ENCODE results near the gene SUCLG2. TPM values are rescaled to one million over a fixed set of nuclear protein-coding genes. Genes with fewer than 3 reads are reported as not detected.

Gene SUCLG2
- total and polyA plus RNA-seq, 7 donors = 63.7 to 102 (median 90.5) TPM

DNA sequence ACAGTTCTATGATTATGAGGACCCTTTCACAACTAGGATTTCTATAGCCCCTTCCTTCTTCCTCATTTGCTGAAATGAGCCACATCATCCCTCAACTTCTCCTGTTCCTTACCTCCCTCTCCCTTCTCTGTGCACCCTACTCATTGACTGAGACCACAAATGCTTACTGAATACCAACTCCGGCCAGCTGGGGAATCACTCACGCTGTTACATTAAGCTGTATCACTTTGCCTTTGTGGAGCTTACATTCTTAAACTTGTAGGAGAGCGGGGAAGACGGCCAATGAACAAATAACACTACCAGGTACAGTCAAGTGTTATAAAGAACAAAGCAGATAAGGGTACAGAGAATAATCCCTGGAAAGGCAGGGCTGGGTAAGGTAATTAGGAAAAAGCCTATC, 5.7 kb downstream of the SUCLG2 start:
- no peaks in the 10 kb centered on the region for H3K36me3 ChIP-seq (ENCODE audit: insufficient read depth in 1 of 2, low read depth in 1 of 2)
- H3K27me3 ChIP-seq (ENCODE audit: insufficient read depth in 3 of 3, low read length in 2 of 3) = no peaks in the 10 kb centered on the region
- WGBS, 3 donors = 60 to 85% (median 80%) methylated on average over 4 of the region's 4 CpGs
- intact Hi-C loops (cut with DNase I) = loop anchor here in 1 of 2 donors (5.0 kb wide), 1 partner anchor 631 kb away; no protein-coding TSS in a partner anchor
- DNase-seq (no peak), ATAC-seq (peak in 3 of 4 donors; percentile 22 to 44 (median 37))
- H3K9me3 ChIP-seq = no peaks in the 10 kb centered on the region
- H3K4me1 ChIP-seq = peaks cover 47% of the 10 kb centered on the region
- H3K27ac ChIP-seq = no peak overlapping the region
- TF ChIP-seq, protein P1, sequence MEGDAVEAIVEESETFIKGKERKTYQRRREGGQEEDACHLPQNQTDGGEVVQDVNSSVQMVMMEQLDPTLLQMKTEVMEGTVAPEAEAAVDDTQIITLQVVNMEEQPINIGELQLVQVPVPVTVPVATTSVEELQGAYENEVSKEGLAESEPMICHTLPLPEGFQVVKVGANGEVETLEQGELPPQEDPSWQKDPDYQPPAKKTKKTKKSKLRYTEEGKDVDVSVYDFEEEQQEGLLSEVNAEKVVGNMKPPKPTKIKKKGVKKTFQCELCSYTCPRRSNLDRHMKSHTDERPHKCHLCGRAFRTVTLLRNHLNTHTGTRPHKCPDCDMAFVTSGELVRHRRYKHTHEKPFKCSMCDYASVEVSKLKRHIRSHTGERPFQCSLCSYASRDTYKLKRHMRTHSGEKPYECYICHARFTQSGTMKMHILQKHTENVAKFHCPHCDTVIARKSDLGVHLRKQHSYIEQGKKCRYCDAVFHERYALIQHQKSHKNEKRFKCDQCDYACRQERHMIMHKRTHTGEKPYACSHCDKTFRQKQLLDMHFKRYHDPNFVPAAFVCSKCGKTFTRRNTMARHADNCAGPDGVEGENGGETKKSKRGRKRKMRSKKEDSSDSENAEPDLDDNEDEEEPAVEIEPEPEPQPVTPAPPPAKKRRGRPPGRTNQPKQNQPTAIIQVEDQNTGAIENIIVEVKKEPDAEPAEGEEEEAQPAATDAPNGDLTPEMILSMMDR (IDR thresholded peaks at IDR 0.05) = no peak
- no peak overlapping the region for H3K4me3 ChIP-seq

DNA sequence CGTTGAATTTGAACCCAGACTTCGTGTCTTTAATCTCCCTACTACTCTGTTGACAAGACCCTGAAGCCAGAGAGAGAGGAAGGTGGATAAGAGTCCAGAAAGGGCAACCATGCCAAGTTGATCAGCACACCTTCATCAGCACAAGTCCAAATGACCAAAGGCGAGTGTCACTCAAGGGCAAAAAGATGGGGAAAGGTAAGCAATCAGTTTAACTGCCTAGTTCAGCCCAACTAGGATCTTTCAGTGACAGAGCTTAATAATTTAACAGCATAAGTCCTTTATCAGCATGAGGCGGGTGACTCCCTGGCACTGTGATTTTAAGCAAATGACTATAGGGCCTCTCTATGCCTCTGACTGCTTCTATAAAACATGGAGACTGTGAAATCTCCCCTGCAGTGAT, 6.2 kb downstream of the SUCLG2 start:
- 96 to 99% (median 97%) methylated on average over 4 of the region's 4 CpGs for WGBS, 3 donors
- Histone ChIP-seq H3K9me3 (no peaks in the 10 kb centered on the region), H3K4me1 (peaks cover 45% of the 10 kb centered on the region), H3K36me3 (ENCODE audit: insufficient read depth in 1 of 2, low read depth in 1 of 2) (no peaks in the 10 kb centered on the region), H3K27me3 (ENCODE audit: insufficient read depth in 3 of 3, low read length in 2 of 3) (no peaks in the 10 kb centered on the region), H3K27ac (no peak overlapping the region), H3K4me3 (no peak overlapping the region)
- ATAC-seq = no peak
- TF ChIP-seq, protein P1 (IDR thresholded peaks at IDR 0.05) = no peak
- no peak for DNase-seq
- intact Hi-C loops (cut with DNase I) = loop anchor here in 1 of 2 donors (5.0 kb wide), 1 partner anchor 631 kb away; no protein-coding TSS in a partner anchor

DNA sequence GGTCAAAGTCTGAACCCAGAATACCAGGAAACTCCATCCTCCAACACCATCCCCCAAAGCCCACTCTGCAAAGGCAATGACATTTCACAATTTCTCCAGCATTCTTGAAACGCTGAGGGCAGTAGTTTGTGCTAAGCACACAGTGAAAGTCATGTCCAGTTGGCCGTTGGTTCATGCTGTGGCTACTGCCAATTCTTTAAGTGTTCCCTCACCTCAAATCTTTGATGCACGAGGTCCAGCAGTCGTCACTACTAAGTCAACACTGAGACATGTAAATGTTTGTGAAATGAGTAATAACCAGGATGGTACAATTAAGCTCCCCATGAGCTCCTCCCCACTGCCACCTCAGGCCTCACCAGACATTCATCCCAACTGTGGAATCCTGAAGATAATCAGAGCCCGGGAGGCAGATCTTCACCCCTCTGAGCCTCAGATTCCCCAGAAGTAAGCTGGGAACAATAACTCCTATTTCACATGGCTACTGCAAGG, 7.0 kb downstream of the SUCLG2 start:
- H3K27me3 ChIP-seq (ENCODE audit: insufficient read depth in 3 of 3, low read length in 2 of 3) = no peaks in the 10 kb centered on the region
- 57 to 66% (median 59%) methylated on average over 5 of the region's 5 CpGs for WGBS, 3 donors
- no peak overlapping the region for H3K4me3 ChIP-seq
- TF ChIP-seq, protein P1 (IDR thresholded peaks at IDR 0.05) = no peak
- DNase-seq (peak; percentile 29 to 63), ATAC-seq (peak; percentile 80 to 94 (median 92))
- peak overlapping the region; percentile 18 for H3K27ac ChIP-seq
- H3K36me3 ChIP-seq (ENCODE audit: insufficient read depth in 1 of 2, low read depth in 1 of 2) = no peaks in the 10 kb centered on the region
- peaks cover 38% of the 10 kb centered on the region for H3K4me1 ChIP-seq
- intact Hi-C loops (cut with DNase I) = loop anchor here in 1 of 2 donors (5.0 kb wide), 1 partner anchor 630 kb away; no protein-coding TSS in a partner anchor
- no peaks in the 10 kb centered on the region for H3K9me3 ChIP-seq

DNA sequence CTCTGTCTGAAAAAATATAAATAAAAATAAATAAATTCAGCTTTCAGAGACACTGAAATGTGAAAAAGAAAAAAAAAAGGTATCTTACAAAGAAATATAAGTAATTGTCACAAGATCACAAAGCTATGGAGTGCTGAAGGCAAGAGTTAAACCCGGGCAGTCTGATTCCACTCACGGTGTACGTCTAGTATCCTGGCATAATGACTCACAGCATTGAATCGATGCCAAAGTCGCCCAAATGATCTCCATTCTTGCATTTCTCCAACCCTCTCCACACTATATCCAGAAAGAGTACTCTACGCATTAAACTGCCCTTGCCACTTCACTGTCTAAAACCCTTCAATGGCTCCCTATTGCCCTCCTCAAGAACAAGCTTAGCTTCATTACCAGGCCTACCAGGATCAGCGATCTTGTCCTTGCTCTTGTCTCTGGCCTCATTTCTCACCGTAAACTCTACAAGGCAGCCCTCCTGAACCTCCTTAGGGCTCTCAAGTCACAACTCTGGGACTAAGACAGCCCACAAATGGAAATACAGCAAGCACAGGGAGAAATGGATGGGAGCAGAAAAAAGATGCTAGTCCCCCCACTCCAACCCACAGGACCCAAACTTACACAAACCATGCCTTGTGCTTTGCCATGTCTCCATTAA, 7.7 kb downstream of the SUCLG2 start:
- Histone ChIP-seq H3K4me3 (no peak overlapping the region), H3K27ac (peak overlapping the region; percentile 18), H3K27me3 (ENCODE audit: insufficient read depth in 3 of 3, low read length in 2 of 3) (no peaks in the 10 kb centered on the region), H3K9me3 (no peaks in the 10 kb centered on the region), H3K4me1 (peaks cover 38% of the 10 kb centered on the region), H3K36me3 (ENCODE audit: insufficient read depth in 1 of 2, low read depth in 1 of 2) (no peaks in the 10 kb centered on the region)
- ATAC-seq (peak in 3 of 4 donors; percentile 30 to 45 (median 34)), DNase-seq (no peak)
- 80 to 89% (median 82%) methylated on average over 8 of the region's 8 CpGs for WGBS, 3 donors
- TF ChIP-seq, protein P1 (IDR thresholded peaks at IDR 0.05) = no peak
- intact Hi-C loops (cut with DNase I) = loop anchor here in 1 of 2 donors (5.0 kb wide), 1 partner anchor 629 kb away; no protein-coding TSS in a partner anchor

Data from psoas muscle (tissue), 8 donors.